MM.1S (cell line): ENCODE measurements around the gene NRIP3.

ENCODE experiments used
- EZH2 ChIP-seq: fragments of 300-600 bp; sonication (generic); optimal IDR thresholded peaks from 2 replicates; pipeline ENCODE3; 2017; ENCODE audit warnings: low read depth, mild to moderate bottlenecking, antibody characterized with exemption, low read length, mixed read lengths
- TF ChIP-seq, protein P1 (sequence below): fragments of 300-600 bp; sonication (generic); IDR thresholded peaks from 2 replicates; pipeline ENCODE4 v1.5.1; 2016; ENCODE audit warnings: antibody characterized with exemption, low read length, mixed read lengths

DNA sequence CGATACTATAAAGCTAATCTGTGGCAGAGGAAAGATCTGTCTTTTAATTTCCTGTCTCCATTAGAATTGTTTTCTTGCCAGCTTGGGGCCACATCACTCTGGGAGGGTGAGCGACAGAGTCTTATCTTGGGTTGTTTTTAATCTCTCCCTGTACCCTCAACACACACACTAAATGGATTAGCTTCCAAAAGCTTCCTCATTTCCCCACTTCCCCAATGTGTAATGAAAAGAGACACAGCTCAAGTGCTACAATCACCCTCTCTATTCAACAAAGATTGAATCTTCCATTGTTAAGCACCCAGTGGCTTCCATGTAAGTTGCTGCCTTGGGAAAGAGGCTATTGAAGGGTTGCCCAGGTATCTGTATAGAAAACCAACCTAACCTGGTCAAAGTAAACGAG is 54.9 kb downstream of the NRIP3 start:
- TF ChIP-seq, protein P1, sequence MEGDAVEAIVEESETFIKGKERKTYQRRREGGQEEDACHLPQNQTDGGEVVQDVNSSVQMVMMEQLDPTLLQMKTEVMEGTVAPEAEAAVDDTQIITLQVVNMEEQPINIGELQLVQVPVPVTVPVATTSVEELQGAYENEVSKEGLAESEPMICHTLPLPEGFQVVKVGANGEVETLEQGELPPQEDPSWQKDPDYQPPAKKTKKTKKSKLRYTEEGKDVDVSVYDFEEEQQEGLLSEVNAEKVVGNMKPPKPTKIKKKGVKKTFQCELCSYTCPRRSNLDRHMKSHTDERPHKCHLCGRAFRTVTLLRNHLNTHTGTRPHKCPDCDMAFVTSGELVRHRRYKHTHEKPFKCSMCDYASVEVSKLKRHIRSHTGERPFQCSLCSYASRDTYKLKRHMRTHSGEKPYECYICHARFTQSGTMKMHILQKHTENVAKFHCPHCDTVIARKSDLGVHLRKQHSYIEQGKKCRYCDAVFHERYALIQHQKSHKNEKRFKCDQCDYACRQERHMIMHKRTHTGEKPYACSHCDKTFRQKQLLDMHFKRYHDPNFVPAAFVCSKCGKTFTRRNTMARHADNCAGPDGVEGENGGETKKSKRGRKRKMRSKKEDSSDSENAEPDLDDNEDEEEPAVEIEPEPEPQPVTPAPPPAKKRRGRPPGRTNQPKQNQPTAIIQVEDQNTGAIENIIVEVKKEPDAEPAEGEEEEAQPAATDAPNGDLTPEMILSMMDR: no peak
- no peak for TF ChIP-seq EZH2
